T-cell (primary cell): ENCODE results near the gene DEFB129. TPM values are rescaled to one million over a fixed set of nuclear protein-coding genes. Genes with fewer than 3 reads are reported as not detected.

Experiments used
- ATAC-seq, 4 experiments: fragments of 200-7000 bp in 3 of 4; fragments of 150-1000 bp in 1 of 4; cut with Tn5 transposase; replicated peaks in 1 of 4; 1 replicate in 3 of 4; 2 replicates in 1 of 4; pipeline ENCODE4 v1.10.0; 2021; ENCODE audit warnings: moderate library complexity in 3 of 4, mild to moderate bottlenecking in 2 of 4, moderate number of reproducible peaks in 1 of 4
- CTCF ChIA-PET, 2 donors: fragments of 300-600 bp; sonication (Branson Sonifier 250); formaldehyde crosslinking; loops; one replicate each; lab custom pipeline; 2022; ENCODE audit warnings: antibody characterized with exemption in 2 of 2; lab: Charles Lee
- POLR2A ChIA-PET, 2 donors: fragments of 300-600 bp; sonication (Branson Sonifier 250); formaldehyde crosslinking; loops; one replicate each; lab custom pipeline; 2022; ENCODE audit warnings: antibody characterized with exemption in 2 of 2; lab: Charles Lee
- DNase-seq, 35 experiments: peaks; one replicate each; pipeline versions ENCODE4 v3.0.0 to v3.0.0-alpha.2; 2013 to 2023
- H3K27ac ChIP-seq: one replicate; pipeline ENCODE4 v1.5.1; 2013; ENCODE audit warnings: low read length
- H3K27me3 ChIP-seq, 2 experiments: replicated peaks in 1 of 2; 1 replicate in 1 of 2; 2 replicates in 1 of 2; pipeline versions ENCODE4 v1.6.1 to v1.7.0; 2013; ENCODE audit warnings: low read length in 1 of 2, mixed read lengths in 1 of 2; ENCODE audit not compliant: control insufficient read depth in 2 of 2, insufficient read depth in 2 of 2; ENCODE audit errors: extremely low read depth in 1 of 2
- H3K36me3 ChIP-seq, 2 donors: 1 replicate in 1 of 2; 2 replicates in 1 of 2; pipeline versions ENCODE4 v1.6.1 to v1.7.0; 2013; ENCODE audit warnings: low read length in 1 of 2; ENCODE audit not compliant: control insufficient read depth in 2 of 2, insufficient read depth in 1 of 2; ENCODE audit errors: extremely low read depth in 1 of 2
- H3K4me1 ChIP-seq, 2 experiments: 1 replicate in 1 of 2; 2 replicates in 1 of 2; pipeline versions ENCODE4 v1.6.1 to v1.7.0; 2013; ENCODE audit warnings: low read length in 2 of 2, mixed read lengths in 1 of 2; ENCODE audit not compliant: insufficient read depth in 2 of 2, control insufficient read depth in 1 of 2; ENCODE audit errors: extremely low read depth in 1 of 2
- H3K4me3 ChIP-seq, 2 donors: 1 replicate in 1 of 2; 2 replicates in 1 of 2; pipeline versions ENCODE4 v1.5.1 to v1.7.0; 2013; ENCODE audit warnings: mild to moderate bottlenecking in 2 of 2, low read length in 1 of 2, moderate library complexity in 1 of 2; ENCODE audit not compliant: control insufficient read depth in 1 of 2; ENCODE audit errors: extremely low read depth in 1 of 2
- H3K9me3 ChIP-seq: 2 replicates; pipeline ENCODE4 v1.7.0; 2013
- H3K27ac Mint-ChIP-seq, 2 donors: one replicate each; pipeline ENCODE4 v1.8.0; 2020 to 2021; ENCODE audit warnings: mild to moderate bottlenecking in 2 of 2, mixed read lengths in 2 of 2
- H3K27me3 Mint-ChIP-seq, 2 donors: one replicate each; pipeline ENCODE4 v1.8.0; 2021 to 2022; ENCODE audit warnings: mixed read lengths in 2 of 2
- H3K36me3 Mint-ChIP-seq: one replicate; pipeline ENCODE4 v1.8.0; 2021; ENCODE audit warnings: mixed read lengths
- H3K4me1 Mint-ChIP-seq, 3 donors: one replicate each; pipeline ENCODE4 v1.8.0; 2020 to 2022; ENCODE audit warnings: mixed read lengths in 3 of 3, mild to moderate bottlenecking in 1 of 3
- H3K4me3 Mint-ChIP-seq, 3 donors: one replicate each; pipeline ENCODE4 v1.8.0; 2020 to 2022; ENCODE audit warnings: mild to moderate bottlenecking in 3 of 3, mixed read lengths in 3 of 3, moderate library complexity in 3 of 3
- H3K9me3 Mint-ChIP-seq, 3 donors: one replicate each; pipeline ENCODE4 v1.8.0; 2020 to 2022; ENCODE audit warnings: mixed read lengths in 3 of 3
- WGBS: methylation state at CpG from one replicate; pipeline ENCODE4 v1.1.5; 2013; ENCODE audit warnings: missing lambda C conversion rate; ENCODE audit not compliant: insufficient coverage; 5-methylcytosine and 5-hydroxymethylcytosine counted together
- total RNA-seq, 35 experiments: library from RNA in 6 of 35; stranded (reverse) in 6 of 35; fragments of 120-200 nt in 1 of 35; gene quantifications; one replicate each; pipeline versions ENCODE4 v1.2.1 to v1.2.4 and lab custom pipeline; 2013 to 2026

Gene DEFB129, protein sequence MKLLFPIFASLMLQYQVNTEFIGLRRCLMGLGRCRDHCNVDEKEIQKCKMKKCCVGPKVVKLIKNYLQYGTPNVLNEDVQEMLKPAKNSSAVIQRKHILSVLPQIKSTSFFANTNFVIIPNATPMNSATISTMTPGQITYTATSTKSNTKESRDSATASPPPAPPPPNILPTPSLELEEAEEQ
- total RNA-seq (not detected), total RNA-seq (lab: John Stamatoyannopoulos, UW) (0 reads per million in 29 experiments)
- not detected for total RNA-seq (2013)

GRCh38 chr20:226958-227357 is at the start of gene DEFB129:
Gene DEFB129 (plus strand): TSS chr20:227258. CDS start chr20:227289, 31 bp downstream.
- Mint-ChIP-seq H3K4me3 (peak within 1 kb of the TSS in 1 of 3 donors; percentile 45), H3K27me3 (peaks cover 0 to 4% of the 10 kb centered on the region in 2 donors), H3K27ac (peak within 1 kb of the TSS; percentile 79 to 83), H3K36me3 (no peaks in the 10 kb centered on the region), H3K9me3 (no peaks in the 10 kb centered on the region), H3K4me1 (peaks cover 24 to 32% (median 26%) of the 10 kb centered on the region in 3 donors)
- no peaks in the 10 kb centered on the region for H3K27me3 ChIP-seq
- H3K4me1 ChIP-seq = peaks cover 4 to 8% of the 10 kb centered on the region in 2 experiments
- no peaks in the 10 kb centered on the region for H3K9me3 ChIP-seq
- no peaks in the 10 kb centered on the region for H3K36me3 ChIP-seq
- ATAC-seq (no peak), DNase-seq (no peak)
- no peak within 1 kb of the TSS for H3K4me3 ChIP-seq
- peak within 1 kb of the TSS; percentile 53 for H3K27ac ChIP-seq
- CTCF ChIA-PET = no interaction called here
- POLR2A ChIA-PET = no interaction called here
- WGBS = 67% methylated on average over 2 of the region's 3 CpGs

DNA sequence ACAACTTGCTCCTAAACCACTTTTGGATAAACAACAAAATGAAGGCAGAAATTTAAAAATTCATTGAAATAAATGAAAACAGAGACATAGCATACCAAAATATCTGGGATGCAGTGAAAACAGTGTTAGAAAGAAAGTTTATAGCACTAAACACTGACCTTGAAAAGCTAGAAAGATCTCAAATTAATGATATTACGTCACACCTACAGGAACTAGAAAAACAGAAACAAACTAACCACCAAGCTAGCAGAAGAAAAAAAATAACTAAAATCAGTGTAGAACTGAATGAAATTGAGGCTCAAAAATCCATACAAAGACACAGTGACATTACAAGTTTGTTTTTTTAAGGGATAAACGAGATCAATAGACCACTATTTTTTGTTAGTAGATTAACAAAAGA is 42.8 kb upstream of the DEFB129 start:
- DNase-seq = no peak
- H3K27ac Mint-ChIP-seq = no peak overlapping the region
- H3K27me3 Mint-ChIP-seq = peaks cover 50 to 66% of the 10 kb centered on the region in 2 donors
- Histone ChIP-seq H3K27ac (no peak overlapping the region), H3K36me3 (no peaks in the 10 kb centered on the region), H3K4me1 (no peaks in the 10 kb centered on the region), H3K4me3 (no peak overlapping the region), H3K27me3 (no peaks in the 10 kb centered on the region), H3K9me3 (peaks cover 4% of the 10 kb centered on the region)
- H3K4me3 Mint-ChIP-seq = no peak overlapping the region
- POLR2A ChIA-PET = no interaction called here
- H3K4me1 Mint-ChIP-seq = no peaks in the 10 kb centered on the region
- no peak for ATAC-seq
- no CpG with 5 or more reads among the region's 2 CpGs for WGBS
- CTCF ChIA-PET = no interaction called here
- H3K9me3 Mint-ChIP-seq = peaks cover 14 to 20% (median 14%) of the 10 kb centered on the region in 3 donors
- no peaks in the 10 kb centered on the region for H3K36me3 Mint-ChIP-seq

- no CpG with 5 or more reads among the region's 2 CpGs for WGBS
- Histone ChIP-seq H3K27me3 (peaks cover 0 to 3% of the 10 kb centered on the region in 2 experiments), H3K4me1 (no peaks in the 10 kb centered on the region), H3K27ac (no peak overlapping the region), H3K36me3 (no peaks in the 10 kb centered on the region), H3K9me3 (peaks cover 4% of the 10 kb centered on the region), H3K4me3 (no peak overlapping the region)
- no peak for ATAC-seq
- DNase-seq = no peak
- POLR2A ChIA-PET = no interaction called here
- no peaks in the 10 kb centered on the region for H3K4me1 Mint-ChIP-seq
- no peak overlapping the region for H3K4me3 Mint-ChIP-seq
- H3K27me3 Mint-ChIP-seq = peaks cover 37 to 66% of the 10 kb centered on the region in 2 donors
- H3K36me3 Mint-ChIP-seq = peaks cover 3% of the 10 kb centered on the region
- peaks cover 14 to 20% (median 14%) of the 10 kb centered on the region in 3 donors for H3K9me3 Mint-ChIP-seq
- H3K27ac Mint-ChIP-seq = no peak overlapping the region
- CTCF ChIA-PET = no interaction called here
Measured at GRCh38 chr20:187733-188132, 39.3 kb upstream of the DEFB129 start.

GRCh38 chr20:189611-190010 is 37.4 kb upstream of the DEFB129 start, which contains the start of gene DEFB128:
Gene DEFB128 (minus strand): TSS chr20:189711. CDS start chr20:189623, 88 bp downstream.
- Histone ChIP-seq H3K27me3 (peaks cover 0 to 3% of the 10 kb centered on the region in 2 experiments), H3K4me1 (no peaks in the 10 kb centered on the region), H3K4me3 (no peak within 1 kb of the TSS), H3K27ac (no peak within 1 kb of the TSS), H3K9me3 (no peaks in the 10 kb centered on the region), H3K36me3 (no peaks in the 10 kb centered on the region)
- Mint-ChIP-seq H3K27me3 (peaks cover 24 to 53% of the 10 kb centered on the region in 2 donors), H3K36me3 (peaks cover 3% of the 10 kb centered on the region), H3K27ac (no peak within 1 kb of the TSS), H3K4me3 (no peak within 1 kb of the TSS), H3K4me1 (no peaks in the 10 kb centered on the region), H3K9me3 (peaks cover 3 to 6% (median 5%) of the 10 kb centered on the region in 3 donors)
- ATAC-seq (no peak), DNase-seq (no peak)
- 83% methylated on average over 3 of the region's 7 CpGs for WGBS
- CTCF ChIA-PET = no interaction called here
- POLR2A ChIA-PET = no interaction called here

GRCh38 chr20:198225-198624 is 28.8 kb upstream of the DEFB129 start:
- no peak overlapping the region for H3K27ac Mint-ChIP-seq
- Histone ChIP-seq H3K27ac (no peak overlapping the region), H3K27me3 (peaks cover 2 to 10% of the 10 kb centered on the region in 2 experiments), H3K4me1 (no peaks in the 10 kb centered on the region), H3K9me3 (no peaks in the 10 kb centered on the region), H3K36me3 (no peaks in the 10 kb centered on the region), H3K4me3 (no peak overlapping the region)
- CTCF ChIA-PET = interaction anchor here in 1 of 2 donors (0.7 kb wide), 1 partner anchor 229 kb away, joined by 4 read pairs; no protein-coding TSS in a partner anchor
- no CpG with 5 or more reads among the region's 1 CpG for WGBS
- ATAC-seq (no peak), DNase-seq (no peak)
- POLR2A ChIA-PET = no interaction called here
- H3K4me1 Mint-ChIP-seq = no peaks in the 10 kb centered on the region
- H3K9me3 Mint-ChIP-seq = peaks cover 0 to 4% (median 3%) of the 10 kb centered on the region in 3 donors
- H3K4me3 Mint-ChIP-seq = no peak overlapping the region
- no peaks in the 10 kb centered on the region for H3K36me3 Mint-ChIP-seq
- peaks cover 24% of the 10 kb centered on the region in 2 donors for H3K27me3 Mint-ChIP-seq

- Mint-ChIP-seq H3K4me3 (no peak overlapping the region), H3K4me1 (no peaks in the 10 kb centered on the region), H3K27me3 (peaks cover 18 to 31% of the 10 kb centered on the region in 2 donors), H3K36me3 (no peaks in the 10 kb centered on the region), H3K27ac (no peak overlapping the region), H3K9me3 (peaks cover 0 to 4% (median 3%) of the 10 kb centered on the region in 3 donors)
- WGBS = 50% methylated on average over 3 of the region's 4 CpGs
- Histone ChIP-seq H3K4me3 (no peak overlapping the region), H3K9me3 (no peaks in the 10 kb centered on the region), H3K27me3 (peaks cover 2 to 10% of the 10 kb centered on the region in 2 experiments), H3K27ac (no peak overlapping the region), H3K4me1 (no peaks in the 10 kb centered on the region), H3K36me3 (no peaks in the 10 kb centered on the region)
- ChIA-PET POLR2A (no interaction called here), CTCF (interaction anchor here in 1 of 2 donors (0.6 kb wide), 1 partner anchor 140 kb away, joined by 3 read pairs; no protein-coding TSS in a partner anchor)
- DNase-seq (no peak), ATAC-seq (no peak)
Measured at GRCh38 chr20:199996-200395, 27.1 kb upstream of the DEFB129 start.
